Heart right ventricle (tissue), 16 donors: ENCODE measurements around the gene ARHGAP12. TPM values are rescaled to one million over a fixed set of nuclear protein-coding genes. Genes with fewer than 3 reads are reported as not detected.

ENCODE experiments used
- ATAC-seq, 8 donors: fragments of 200-7000 bp; cut with Tn5 transposase; one replicate each; pipeline ENCODE4 v1.9.1; 2020; ENCODE audit warnings: mild to moderate bottlenecking in 8 of 8, moderate library complexity in 8 of 8, moderate number of reproducible peaks in 1 of 8
- DNase-seq, 2 donors: peaks; one replicate each; pipeline ENCODE4 v3.0.0-alpha.2; 2020
- H3K27ac ChIP-seq, 10 donors: fragments of 200-600 bp; sonication (generic) in 2 of 10; one replicate each; pipeline versions ENCODE4 v1.5.0 to v1.8.0; 2020 to 2022; ENCODE audit warnings: mild to moderate bottlenecking in 3 of 10
- H3K27me3 ChIP-seq, 7 donors: fragments of 200-600 bp; one replicate each; pipeline ENCODE4 v1.8.0; 2021 to 2022; ENCODE audit warnings: mild to moderate bottlenecking in 2 of 7
- H3K36me3 ChIP-seq, 9 donors: fragments of 200-600 bp; sonication (generic) in 1 of 9; one replicate each; pipeline versions ENCODE4 v1.5.0 to v1.8.0; 2020 to 2022; ENCODE audit warnings: mild to moderate bottlenecking in 2 of 9
- H3K4me1 ChIP-seq, 9 donors: fragments of 200-600 bp; sonication (generic) in 1 of 9; one replicate each; pipeline versions ENCODE4 v1.5.0 to v1.8.0; 2020 to 2022; ENCODE audit warnings: mild to moderate bottlenecking in 4 of 9
- H3K4me3 ChIP-seq, 10 donors: fragments of 200-600 bp; sonication (generic) in 2 of 10; one replicate each; pipeline versions ENCODE4 v1.5.0 to v1.8.0; 2020 to 2022; ENCODE audit warnings: mild to moderate bottlenecking in 7 of 10, moderate library complexity in 2 of 10
- H3K9me3 ChIP-seq, 11 donors: fragments of 200-600 bp in 10 of 11; sonication (generic) in 2 of 11; one replicate each; pipeline versions ENCODE4 v1.5.0 to v1.8.0; 2013 to 2022; ENCODE audit warnings: mild to moderate bottlenecking in 2 of 11, control low read depth in 1 of 11, moderate library complexity in 1 of 11
- WGBS, 2 donors: extraction: QIAGEN DNeasy Blood & Tissue Kit; methylation state at CpG; one replicate each; pipeline ENCODE4 v1.1.7; 2013; ENCODE audit warnings: inconsistent platforms in 1 of 2; 5-methylcytosine and 5-hydroxymethylcytosine counted together
- intact Hi-C, 10 donors: fragments of 100-400 bp; cut with DNase I; formaldehyde crosslinking; loops; one replicate each; pipeline versions ENCODE4 v1.11.1 to v1.14.2; 2022
- polyA plus RNA-seq, 2 donors: library from polyadenylated mRNA; stranded (reverse); fragments of 200-250 nt; gene quantifications; one replicate each; pipeline ENCODE4 v1.2.3, GENCODE V29; 2013
- total RNA-seq, 10 donors: library from RNA; stranded (reverse); fragmentation: NEBNext Ultra II Directional in 3 of 10; extraction: Animal tissue kit (Norgen Biotek cat#: 25700) in 3 of 10; gene quantifications; one replicate each; pipeline versions ENCODE4 v1.2.1 to v1.2.4, GENCODE V29; 2021 to 2023
- TF ChIP-seq, protein P1 (sequence below), 9 donors: fragments of 200-600 bp; sonication (generic) in 2 of 9; IDR thresholded peaks; one replicate each; pipeline versions ENCODE4 v1.5.0 to v1.8.0; 2021 to 2022; ENCODE audit warnings: antibody characterized with exemption in 9 of 9, mild to moderate bottlenecking in 5 of 9, moderate library complexity in 1 of 9
- donor health status: Arrhythmogenic right ventricular cardiomyopathy.
- donor health status: ischemic (EF 13 %, LVEDD 7.1; RV severe dilation, severe dysfunction).
- donor health status: healthy with polysubstance abuse.
- donor health status: DM: no; HTN: yes; CAD: no.
- donor health status: DM: no; HTN: no; CAD: no.
- donor health status: ischemic (EF 25% LVEDD 6.9; RV normal size, moderate dysfunction).
- donor health status: ischemic (EF 25% LVEDD 5.7; RV mildly dilated, moderate dysfunction).
- donor health status: healthy.
- donor health status: DM: yes; HTN: yes; CAD: no.
- donor health status: Ischemic cardiomyopathy.
- donor health status: ischemic (EF 35%, LVEDD 5.7; RV mildly dilated, moderate dysfunction).
- donor health status: nonischemic (EF 11% LVEDD 7.7; RV severe dilation, severe dysfunction).
- donor health status: DM: yes; HTN: yes; CAD: no.
- donor health status: PGD.
- donor health status: ischemic (EF 29% LVEDD 5.4; RV normal size, mild dysfunction).
- donor health status: nonischemic (EF 23%, LVEDD 6.1; RV moderate dilation, normal function).

Gene ARHGAP12
- total and polyA plus RNA-seq, 12 donors: 7.6 to 35.2 (median 21.0) TPM

DNA sequence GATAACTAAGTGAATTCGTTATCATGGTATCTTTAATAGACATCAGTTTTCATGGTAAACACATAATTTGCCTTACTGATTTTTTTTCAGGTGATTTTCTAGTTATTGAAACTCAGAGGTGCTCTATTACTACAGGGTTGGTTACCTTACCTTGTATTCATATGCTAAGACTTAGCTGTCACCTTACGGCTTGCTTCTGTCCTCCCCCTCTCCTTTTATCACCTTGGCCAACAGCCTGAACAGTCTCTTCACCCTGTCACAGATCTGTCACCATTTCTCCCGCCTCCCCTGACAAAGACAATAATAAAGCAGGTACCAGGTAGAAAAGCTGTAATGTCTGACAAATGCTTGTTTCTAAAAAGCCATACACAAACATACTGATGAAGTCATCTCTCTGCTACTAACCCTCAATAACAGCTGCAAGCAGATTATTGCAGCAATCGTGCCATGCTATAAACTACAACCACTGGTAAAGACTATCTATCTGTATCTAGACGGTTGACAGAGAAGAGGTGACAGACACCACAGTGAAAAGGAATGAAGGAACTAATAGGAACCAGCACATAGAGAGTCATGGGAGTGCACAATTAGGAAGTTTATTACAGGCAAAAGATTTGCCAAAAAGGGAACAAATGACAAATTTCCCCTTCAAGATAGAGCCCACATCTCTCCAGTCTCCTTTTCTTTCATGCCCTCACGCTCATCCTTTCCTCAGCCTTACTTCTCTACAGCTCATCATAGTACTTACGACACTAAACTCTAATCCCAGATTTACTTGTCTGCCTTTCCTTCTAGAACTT is 57.2 kb downstream of the ARHGAP12 start:
- no peak overlapping the region for H3K27ac ChIP-seq
- ATAC-seq (no peak), DNase-seq (no peak)
- peaks cover 0 to 27% (median 16%) of the 10 kb centered on the region in 9 donors for H3K4me1 ChIP-seq
- no peaks in the 10 kb centered on the region for H3K27me3 ChIP-seq
- intact Hi-C loops: loop anchor here in 1 of 10 donors (10.0 kb wide), 1 partner anchor 133 kb away; no protein-coding TSS in a partner anchor
- H3K36me3 ChIP-seq: no peaks in the 10 kb centered on the region
- TF ChIP-seq, protein P1, sequence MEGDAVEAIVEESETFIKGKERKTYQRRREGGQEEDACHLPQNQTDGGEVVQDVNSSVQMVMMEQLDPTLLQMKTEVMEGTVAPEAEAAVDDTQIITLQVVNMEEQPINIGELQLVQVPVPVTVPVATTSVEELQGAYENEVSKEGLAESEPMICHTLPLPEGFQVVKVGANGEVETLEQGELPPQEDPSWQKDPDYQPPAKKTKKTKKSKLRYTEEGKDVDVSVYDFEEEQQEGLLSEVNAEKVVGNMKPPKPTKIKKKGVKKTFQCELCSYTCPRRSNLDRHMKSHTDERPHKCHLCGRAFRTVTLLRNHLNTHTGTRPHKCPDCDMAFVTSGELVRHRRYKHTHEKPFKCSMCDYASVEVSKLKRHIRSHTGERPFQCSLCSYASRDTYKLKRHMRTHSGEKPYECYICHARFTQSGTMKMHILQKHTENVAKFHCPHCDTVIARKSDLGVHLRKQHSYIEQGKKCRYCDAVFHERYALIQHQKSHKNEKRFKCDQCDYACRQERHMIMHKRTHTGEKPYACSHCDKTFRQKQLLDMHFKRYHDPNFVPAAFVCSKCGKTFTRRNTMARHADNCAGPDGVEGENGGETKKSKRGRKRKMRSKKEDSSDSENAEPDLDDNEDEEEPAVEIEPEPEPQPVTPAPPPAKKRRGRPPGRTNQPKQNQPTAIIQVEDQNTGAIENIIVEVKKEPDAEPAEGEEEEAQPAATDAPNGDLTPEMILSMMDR (IDR thresholded peaks at IDR 0.05): no peak
- no peaks in the 10 kb centered on the region for H3K9me3 ChIP-seq
- no peak overlapping the region for H3K4me3 ChIP-seq
- 57 to 71% methylated on average over 7 of the region's 7 CpGs for WGBS, 2 donors

GRCh38 chr10:31867646-31868045 is 61.0 kb downstream of the ARHGAP12 start:
- intact Hi-C loops: loop anchor here in 8 of 10 donors (2.0 to 10.0 kb wide), 8 partner anchors 57 to 350 kb away; partner anchors contain the start of gene ARHGAP12 (in 4 of the 8)
- H3K4me1 ChIP-seq: peaks cover 0 to 52% (median 27%) of the 10 kb centered on the region in 9 donors
- H3K27ac ChIP-seq: no peak overlapping the region
- H3K9me3 ChIP-seq: no peaks in the 10 kb centered on the region
- H3K36me3 ChIP-seq: no peaks in the 10 kb centered on the region
- 95 to 98% methylated on average over 3 of the region's 3 CpGs for WGBS, 2 donors
- ATAC-seq (no peak), DNase-seq (no peak)
- TF ChIP-seq, protein P1 (IDR thresholded peaks at IDR 0.05): no peak
- no peak overlapping the region for H3K4me3 ChIP-seq
- H3K27me3 ChIP-seq: no peaks in the 10 kb centered on the region

GRCh38 chr10:31866118-31866670 is 62.4 kb downstream of the ARHGAP12 start:
- Histone ChIP-seq H3K4me1 (peaks cover 0 to 50% (median 25%) of the 10 kb centered on the region in 9 donors), H3K36me3 (peaks cover 0 to 2% (median 0%) of the 10 kb centered on the region in 9 donors), H3K27ac (peak overlapping the region in 3 of 10 donors; percentile 6 to 22 (median 15)), H3K4me3 (no peak overlapping the region), H3K27me3 (no peaks in the 10 kb centered on the region), H3K9me3 (no peaks in the 10 kb centered on the region)
- TF ChIP-seq, protein P1 (IDR thresholded peaks at IDR 0.05): no peak
- WGBS, 2 donors: 73 to 79% methylated on average over 4 of the region's 4 CpGs
- ATAC-seq (no peak), DNase-seq (no peak)
- intact Hi-C loops: loop anchor here in 8 of 10 donors (5.0 to 10.0 kb wide), 7 partner anchors 59 to 351 kb away; partner anchors contain the start of gene ARHGAP12 (in 4 of the 8)

- no peaks in the 10 kb centered on the region for H3K27me3 ChIP-seq
- peaks cover 0 to 44% (median 20%) of the 10 kb centered on the region in 9 donors for H3K4me1 ChIP-seq
- TF ChIP-seq, protein P1 (IDR thresholded peaks at IDR 0.05): no peak
- intact Hi-C loops: loop anchor here in 9 of 10 donors (5.0 to 10.0 kb wide), 11 partner anchors 60 to 352 kb away; partner anchors contain the start of gene ARHGAP12 (in 6 of the 9)
- no peak for DNase-seq
- no peaks in the 10 kb centered on the region for H3K9me3 ChIP-seq
- H3K27ac ChIP-seq: peak overlapping the region in 6 of 10 donors; percentile 10 to 27 (median 18)
- peak in 5 of 8 donors; percentile 16 to 54 (median 51) for ATAC-seq
- peak overlapping the region in 6 of 10 donors; percentile 0 to 16 (median 12) for H3K4me3 ChIP-seq
- H3K36me3 ChIP-seq: peaks cover 0 to 15% (median 0%) of the 10 kb centered on the region in 9 donors
- 32 to 38% methylated on average over 5 of the region's 5 CpGs for WGBS, 2 donors
These were observed 63.7 kb downstream of the ARHGAP12 start for GRCh38 chr10:31864834-31865518.
